IMR-90 (cell line): ENCODE data around the gene SPACA6.

Experiments
- CTCF ChIP-seq: conservative IDR thresholded peaks from 2 replicates; pipeline ENCODE4 v1.5.1; 2012; ENCODE audit warnings: mild to moderate bottlenecking, low read depth, low read length, improper control_type of control experiment
- ELK1 ChIP-seq: fragments of 150-350 bp; IDR thresholded peaks from 2 replicates; pipeline ENCODE4 v1.6.1; 2016; ENCODE audit warnings: low read depth, mild to moderate bottlenecking, low read length, moderate library complexity, borderline replicate concordance
- MAZ ChIP-seq: IDR thresholded peaks from 2 replicates; pipeline ENCODE4 v1.6.1; 2012; ENCODE audit warnings: low read depth, mild to moderate bottlenecking, low read length, improper control_type of control experiment, moderate library complexity, borderline replicate concordance

- TF ChIP-seq CTCF (no peak), ELK1 (no peak), MAZ (no peak)
Observed at GRCh38 chr19:51652266-51652665, 40.9 kb upstream of the SPACA6 start.
